MG63 (cell line): ENCODE data around the gene BRD3. TPM values are rescaled to one million over a fixed set of nuclear protein-coding genes. Genes with fewer than 3 reads are reported as not detected.
"Not testable (repeated sequence)": the region's sequence is repeated elsewhere in the genome, so short reads cannot be mapped to it uniquely, and the experiment has no call there.

ENCODE experiments used
- DNase-seq: peaks from one replicate; pipeline ENCODE4 v3.0.0-alpha.2; 2020
- H3K27me3 ChIP-seq: fragments of 250-450 bp; sonication (Bioruptor Pico); 2 replicates; pipeline ENCODE4 v1.5.1; 2020; ENCODE audit warnings: mild to moderate bottlenecking, moderate library complexity
- H3K36me3 ChIP-seq: fragments of 250-450 bp; sonication (Bioruptor Pico); 2 replicates; pipeline ENCODE4 v1.5.1; 2020; ENCODE audit warnings: mild to moderate bottlenecking, moderate library complexity
- H3K4me3 ChIP-seq: fragments of 250-450 bp; sonication (Bioruptor Pico); 2 replicates; pipeline ENCODE4 v1.5.1; 2020; ENCODE audit warnings: mild to moderate bottlenecking, moderate library complexity
- H3K9me3 ChIP-seq: fragments of 250-450 bp; sonication (Bioruptor Pico); 2 replicates; pipeline ENCODE4 v1.5.1; 2020; ENCODE audit warnings: mild to moderate bottlenecking, moderate library complexity
- total RNA-seq: library from RNA; depleted of rRNA; stranded (reverse); fragments of >200 nt; shearing (Covaris generic); gene quantifications from 2 replicates; pipeline ENCODE4 v1.2.3, GENCODE V29; 2014; ENCODE audit warnings: low replicate concordance

The BRD3 gene
- total RNA-seq, 1 experiment from 2014 or later: 5.0 TPM

GRCh38 chr9:133996531-133997520 lies 71.0 kb downstream of the BRD3 start:
- DNase-seq: no peak
- Histone ChIP-seq H3K27me3 (no peaks in the 10 kb centered on the region), H3K4me3 (no peak overlapping the region), H3K9me3 (no peaks in the 10 kb centered on the region), H3K36me3 (no peaks in the 10 kb centered on the region)

- Histone ChIP-seq H3K4me3 (no peak overlapping the region), H3K27me3 (no peaks in the 10 kb centered on the region), H3K9me3 (no peaks in the 10 kb centered on the region), H3K36me3 (no peaks in the 10 kb centered on the region)
- no peak for DNase-seq
Observed at GRCh38 chr9:133995012-133995896, 72.6 kb downstream of the BRD3 start.

GRCh38 chr9:133994353-133995011 lies 73.3 kb downstream of the BRD3 start:
- no peak overlapping the region for H3K4me3 ChIP-seq
- no peaks in the 10 kb centered on the region for H3K27me3 ChIP-seq
- H3K36me3 ChIP-seq: no peaks in the 10 kb centered on the region
- H3K9me3 ChIP-seq: no peaks in the 10 kb centered on the region
- peak; percentile 62 for DNase-seq

GRCh38 chr9:133993635-133994253 lies 74.1 kb downstream of the BRD3 start:
- no peaks in the 10 kb centered on the region for H3K27me3 ChIP-seq
- H3K36me3 ChIP-seq: no peaks in the 10 kb centered on the region
- peak overlapping the region; percentile 83 for H3K4me3 ChIP-seq
- no peaks in the 10 kb centered on the region for H3K9me3 ChIP-seq
- DNase-seq: no peak

- peak; percentile 93 for DNase-seq
- Histone ChIP-seq H3K36me3 (no peaks in the 10 kb centered on the region), H3K9me3 (no peaks in the 10 kb centered on the region), H3K4me3 (peak overlapping the region; percentile 83), H3K27me3 (no peaks in the 10 kb centered on the region)
Observed at GRCh38 chr9:133992780-133993634, 74.8 kb downstream of the BRD3 start.

- H3K36me3 ChIP-seq: no peaks in the 10 kb centered on the region
- no peaks in the 10 kb centered on the region for H3K9me3 ChIP-seq
- H3K27me3 ChIP-seq: no peaks in the 10 kb centered on the region
- H3K4me3 ChIP-seq: peak within 1 kb of the TSS; percentile 83
- peak; percentile 86 for DNase-seq
Observed at GRCh38 chr9:133991964-133992779, 75.7 kb downstream of the BRD3 start, which contains the start of gene VAV2. VAV2 (minus strand) TSS chr9:133992324; CDS start chr9:133992278, 46 bp downstream.

GRCh38 chr9:133991214-133991921 lies 76.5 kb downstream of the BRD3 start:
- Histone ChIP-seq H3K27me3 (no peaks in the 10 kb centered on the region), H3K9me3 (no peaks in the 10 kb centered on the region), H3K4me3 (peak overlapping the region; percentile 69), H3K36me3 (no peaks in the 10 kb centered on the region)
- DNase-seq: peak; percentile 60

- H3K27me3 ChIP-seq: no peaks in the 10 kb centered on the region
- peak overlapping the region; percentile 69 for H3K4me3 ChIP-seq
- no peaks in the 10 kb centered on the region for H3K36me3 ChIP-seq
- DNase-seq: peak; percentile 84
- no peaks in the 10 kb centered on the region for H3K9me3 ChIP-seq
Observed at GRCh38 chr9:133990366-133991213, 77.2 kb downstream of the BRD3 start.

GRCh38 chr9:133989625-133990365 lies 78.0 kb downstream of the BRD3 start:
- no peak for DNase-seq
- Histone ChIP-seq H3K4me3 (peak overlapping the region; percentile 69), H3K36me3 (no peaks in the 10 kb centered on the region), H3K27me3 (no peaks in the 10 kb centered on the region), H3K9me3 (no peaks in the 10 kb centered on the region)

- H3K27me3 ChIP-seq, H3K9me3 ChIP-seq, DNase-seq, H3K4me3 ChIP-seq, H3K36me3 ChIP-seq: not testable (repeated sequence)
Observed at GRCh38 chr9:133988771-133989170, 79.1 kb downstream of the BRD3 start.

- H3K4me3 ChIP-seq: no peak overlapping the region
- no peaks in the 10 kb centered on the region for H3K9me3 ChIP-seq
- no peaks in the 10 kb centered on the region for H3K36me3 ChIP-seq
- DNase-seq: no peak
- no peaks in the 10 kb centered on the region for H3K27me3 ChIP-seq
Observed at GRCh38 chr9:133987946-133988665, 79.7 kb downstream of the BRD3 start.

GRCh38 chr9:133987446-133987788 lies 80.4 kb downstream of the BRD3 start:
- Histone ChIP-seq H3K27me3 (no peaks in the 10 kb centered on the region), H3K36me3 (no peaks in the 10 kb centered on the region)
- DNase-seq: no peak

More at GRCh38 chr9:133987446-133987788, 80.4 kb downstream of the BRD3 start:
- H3K9me3 ChIP-seq: no peaks in the 10 kb centered on the region
- no peak overlapping the region for H3K4me3 ChIP-seq
